NCI-H226 (cell line): ENCODE results near the gene LSMEM2.
"Not testable (repeated sequence)": the region's sequence is repeated elsewhere in the genome, so short reads cannot be mapped to it uniquely, and the experiment has no call there.

Experiments used
- DNase-seq: peaks from one replicate; pipeline ENCODE4 v3.0.0-alpha.2; 2015

LSMEM2 gene

GRCh38 chr3:50278880-50279224 lies at the start of gene LSMEM2:
LSMEM2 (plus strand) TSS chr3:50279087; CDS start chr3:50279114, 27 bp downstream.
- no peak for DNase-seq

DNA sequence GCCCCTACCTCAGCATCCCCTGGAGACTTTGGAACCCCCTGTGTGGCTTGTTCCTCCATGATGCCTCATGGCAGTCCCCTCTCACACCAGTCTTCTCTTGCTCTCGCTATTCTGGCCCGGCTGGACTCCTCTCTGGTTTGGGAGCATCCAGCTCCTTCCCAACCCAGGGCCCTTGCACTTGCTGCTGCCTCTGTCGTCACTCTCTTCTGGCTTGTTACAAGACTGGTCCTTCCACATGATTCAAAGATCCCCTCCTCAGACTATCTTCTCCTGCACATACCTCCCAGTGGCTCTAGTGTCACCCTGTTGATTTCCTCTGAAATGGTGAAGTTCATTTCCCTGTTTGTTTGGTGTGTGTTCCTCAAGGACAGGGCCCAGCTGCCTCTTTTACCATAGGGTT lies 49.4 kb upstream of the LSMEM2 start:
- no peak for DNase-seq

GRCh38 chr3:50230104-50230793 lies 48.6 kb upstream of the LSMEM2 start:
- DNase-seq: no peak

DNA sequence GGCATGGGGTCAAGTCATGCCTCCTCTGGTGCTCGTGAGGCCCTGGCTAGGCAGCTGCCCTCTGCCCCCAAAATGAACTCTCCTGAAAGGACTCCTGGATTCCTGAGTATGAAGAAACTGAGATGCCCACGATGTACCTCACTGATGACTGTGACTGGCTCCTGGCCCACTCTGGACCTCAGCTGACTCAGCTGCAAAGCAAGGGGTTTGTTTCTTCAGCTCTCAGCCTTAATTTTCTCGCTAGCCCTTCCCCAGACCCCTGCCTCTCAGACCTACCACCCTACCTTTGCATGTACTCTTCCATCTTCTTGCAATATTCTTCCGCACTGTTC lies 48.1 kb upstream of the LSMEM2 start:
- DNase-seq: no peak

DNA sequence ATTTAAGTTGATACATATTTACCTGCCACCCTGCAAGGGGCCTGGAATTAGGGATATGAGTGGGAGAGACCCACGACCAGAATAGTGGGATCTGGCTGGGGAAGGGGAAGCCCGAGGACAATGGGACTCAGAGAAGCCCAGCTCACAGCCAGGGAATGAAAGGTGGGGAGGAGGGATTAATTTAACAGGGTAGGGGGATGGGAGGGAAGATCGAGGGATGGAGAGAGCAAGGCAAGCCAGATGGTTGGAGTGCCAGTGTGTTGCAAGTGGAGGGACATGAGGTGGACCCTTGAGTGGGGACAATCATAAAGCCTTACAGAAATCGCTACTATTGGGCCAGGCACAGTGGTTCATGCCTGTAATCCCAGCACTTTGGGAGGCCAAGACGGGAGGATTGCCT lies 47.3 kb upstream of the LSMEM2 start:
- DNase-seq: no peak

- DNase-seq: no peak
Measured at GRCh38 chr3:50232303-50232702, 46.6 kb upstream of the LSMEM2 start.

DNA sequence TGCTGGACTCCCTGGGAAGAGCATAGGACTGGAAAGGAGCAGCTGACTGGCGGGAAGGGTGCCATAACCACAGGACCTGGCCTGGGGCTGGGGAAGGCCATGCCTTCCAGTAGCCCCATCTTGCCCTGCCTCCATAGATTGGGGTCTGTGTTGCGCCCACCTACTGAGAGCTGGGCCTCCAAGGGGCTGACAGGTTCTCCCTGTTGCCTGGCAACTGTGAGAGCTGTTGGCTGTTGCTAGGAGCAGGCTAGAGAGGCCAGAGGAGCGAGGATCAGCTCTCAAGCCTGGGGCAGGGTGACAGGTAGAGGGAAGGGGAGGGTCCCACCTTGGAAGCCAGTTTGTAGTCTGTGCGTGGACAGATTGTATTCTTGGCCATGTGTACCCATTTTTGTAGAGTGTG lies 45.7 kb upstream of the LSMEM2 start:
- no peak for DNase-seq

- peak; percentile 86 for DNase-seq
Measured at GRCh38 chr3:50235716-50236483, 43.0 kb upstream of the LSMEM2 start, which contains the start of gene GNAI2. GNAI2 (plus strand) TSS chr3:50236204; CDS start chr3:50236336, 132 bp downstream.

- DNase-seq: no peak
Measured at GRCh38 chr3:50236484-50237132, 42.3 kb upstream of the LSMEM2 start.

DNA sequence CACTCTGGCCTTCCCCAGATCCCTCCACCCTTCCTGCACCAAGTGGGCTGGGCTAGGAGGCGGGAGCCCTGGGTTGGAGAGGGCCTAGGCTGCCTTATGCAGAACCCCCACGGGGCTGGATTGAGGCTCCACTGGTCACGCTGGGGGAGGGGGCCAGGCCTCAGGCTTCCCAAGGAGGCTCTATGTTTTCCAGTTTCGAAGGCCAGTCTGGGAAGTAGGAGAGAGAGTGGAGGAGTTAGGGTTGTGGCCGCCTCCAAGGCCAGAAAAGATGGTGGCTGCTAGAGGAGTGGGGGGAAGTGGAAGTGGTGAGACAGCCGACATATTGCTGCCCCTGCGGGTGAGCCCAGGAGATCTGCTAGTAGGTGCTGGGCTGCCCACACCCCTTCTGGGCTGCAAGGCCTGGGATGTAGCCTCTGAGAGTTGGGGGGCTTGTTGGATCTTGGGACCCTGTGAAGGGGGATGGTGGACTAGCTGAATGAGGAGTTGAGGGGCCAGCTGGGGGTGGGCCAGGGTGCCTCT lies 41.7 kb upstream of the LSMEM2 start:
- DNase-seq: no peak

DNA sequence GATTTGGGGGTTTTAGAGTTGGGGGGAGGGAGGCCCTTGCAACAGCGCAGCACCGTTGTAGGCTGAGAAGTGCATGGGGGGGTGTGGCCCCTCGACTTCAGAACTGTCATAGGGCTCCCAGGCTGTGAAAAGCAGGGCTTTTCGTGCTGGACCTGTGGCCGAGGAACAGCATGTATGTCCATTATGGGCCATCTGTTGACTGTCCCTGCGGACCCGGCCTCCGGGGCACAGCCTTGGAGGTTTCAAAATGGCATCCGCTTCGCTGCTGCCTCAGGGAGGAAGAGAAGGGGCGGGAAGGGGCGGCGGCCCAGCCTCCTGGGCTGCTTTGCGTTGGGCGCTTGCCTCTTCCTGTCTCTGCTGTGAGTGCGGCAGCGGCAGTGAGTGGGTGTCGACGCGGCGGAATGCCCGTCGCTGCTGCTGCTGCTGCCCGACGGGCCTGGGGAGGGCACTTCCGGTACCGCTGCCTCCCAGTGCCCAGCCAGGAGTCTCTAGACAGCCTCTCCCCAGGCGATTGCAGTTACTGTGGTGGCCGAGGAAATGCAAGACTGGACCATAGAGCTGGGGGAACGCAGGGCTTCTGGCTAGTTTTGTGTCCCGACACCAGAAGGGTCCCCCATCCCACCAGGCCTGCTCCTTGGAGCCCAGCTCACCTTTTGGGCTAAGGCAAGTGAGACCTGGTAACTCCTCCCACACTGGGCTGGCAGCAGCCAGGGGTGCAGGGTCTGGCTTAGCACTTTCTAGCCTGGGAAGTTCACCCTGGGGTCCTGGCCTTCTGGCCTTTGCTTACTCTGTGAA lies 40.9 kb upstream of the LSMEM2 start:
- peak; percentile 77 for DNase-seq

GRCh38 chr3:50238549-50239026 lies 40.3 kb upstream of the LSMEM2 start:
- no peak for DNase-seq

DNA sequence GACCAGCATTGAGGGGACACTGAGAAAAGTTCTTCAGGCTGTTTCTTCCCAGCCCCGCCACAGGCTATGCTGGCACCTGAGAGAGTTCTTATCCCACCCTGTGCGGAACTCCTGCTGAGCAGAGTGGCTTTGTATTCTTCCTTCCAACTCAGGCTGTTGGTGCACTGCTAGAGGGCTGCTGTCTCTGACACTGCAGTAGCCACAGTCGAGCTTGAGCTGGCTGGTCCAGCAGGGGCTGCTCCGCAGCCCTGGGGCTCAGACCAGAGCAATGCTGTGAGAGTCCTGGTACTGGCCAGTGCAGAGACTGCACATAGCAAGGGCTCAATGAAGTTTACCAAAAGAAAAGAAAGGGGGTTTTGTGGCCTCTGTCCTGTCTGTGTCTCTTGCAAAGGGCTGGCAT lies 39.2 kb upstream of the LSMEM2 start:
- no peak for DNase-seq

- no peak for DNase-seq
Measured at GRCh38 chr3:50241163-50241562, 37.7 kb upstream of the LSMEM2 start.

- no peak for DNase-seq
Measured at GRCh38 chr3:50241713-50242380, 37.0 kb upstream of the LSMEM2 start.

GRCh38 chr3:50242381-50242770 lies 36.5 kb upstream of the LSMEM2 start:
- DNase-seq: no peak

DNA sequence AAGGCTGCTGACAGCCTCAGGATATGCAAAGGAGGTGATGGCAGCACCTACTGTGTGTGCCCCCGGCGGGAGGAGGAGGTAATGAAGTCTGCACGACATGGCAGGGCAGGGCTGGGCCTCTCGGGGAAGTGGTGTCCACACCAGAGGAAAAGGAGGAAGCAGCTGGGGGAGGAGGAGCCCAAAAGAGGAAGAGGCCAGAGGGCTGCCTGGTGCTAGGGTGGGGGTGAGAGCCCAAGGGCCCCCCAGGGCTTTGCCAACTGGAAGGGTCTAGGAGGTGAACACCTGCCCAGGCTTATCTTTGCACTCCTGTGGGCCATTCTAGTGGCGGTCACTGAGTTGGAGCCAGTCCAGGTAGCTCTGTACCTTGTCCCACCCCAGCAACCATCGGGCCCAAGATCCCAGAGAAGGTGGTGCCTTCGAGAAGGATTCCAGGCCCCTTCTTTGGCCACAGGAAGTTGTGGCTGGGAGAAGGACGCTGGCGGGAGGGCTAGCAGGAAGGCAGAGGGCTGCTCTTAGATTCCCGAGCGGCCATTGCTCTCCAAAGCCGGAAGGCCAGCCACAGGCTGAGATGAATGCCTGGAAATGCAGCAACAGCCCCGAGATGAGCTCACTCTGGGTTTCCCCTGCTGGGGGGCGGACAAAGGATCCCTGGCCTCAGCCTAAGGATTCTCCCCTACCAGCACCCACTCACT lies 35.9 kb upstream of the LSMEM2 start:
- DNase-seq: peak; percentile 61

DNA sequence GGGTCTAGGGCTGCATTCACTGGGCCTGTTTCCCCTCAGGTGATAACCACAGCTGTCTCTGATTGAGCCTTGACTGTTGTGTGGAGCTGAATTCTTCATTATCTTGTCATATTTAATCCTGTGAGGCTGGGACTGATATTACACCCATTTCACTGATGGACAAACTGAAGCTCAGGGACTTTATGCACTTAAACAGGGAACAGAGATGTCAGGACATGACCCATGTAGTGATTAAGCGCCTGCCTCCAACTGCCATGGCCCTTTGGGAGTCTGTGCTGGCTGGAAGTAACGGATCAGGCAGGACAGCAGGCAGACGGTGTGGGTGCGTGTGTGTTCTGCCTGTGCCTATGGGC lies 35.4 kb upstream of the LSMEM2 start:
- DNase-seq: no peak

- not testable (repeated sequence) for DNase-seq
Measured at GRCh38 chr3:50244813-50245212, 34.1 kb upstream of the LSMEM2 start.

- peak; percentile 64 for DNase-seq
Measured at GRCh38 chr3:50245251-50245745, 33.6 kb upstream of the LSMEM2 start.

DNA sequence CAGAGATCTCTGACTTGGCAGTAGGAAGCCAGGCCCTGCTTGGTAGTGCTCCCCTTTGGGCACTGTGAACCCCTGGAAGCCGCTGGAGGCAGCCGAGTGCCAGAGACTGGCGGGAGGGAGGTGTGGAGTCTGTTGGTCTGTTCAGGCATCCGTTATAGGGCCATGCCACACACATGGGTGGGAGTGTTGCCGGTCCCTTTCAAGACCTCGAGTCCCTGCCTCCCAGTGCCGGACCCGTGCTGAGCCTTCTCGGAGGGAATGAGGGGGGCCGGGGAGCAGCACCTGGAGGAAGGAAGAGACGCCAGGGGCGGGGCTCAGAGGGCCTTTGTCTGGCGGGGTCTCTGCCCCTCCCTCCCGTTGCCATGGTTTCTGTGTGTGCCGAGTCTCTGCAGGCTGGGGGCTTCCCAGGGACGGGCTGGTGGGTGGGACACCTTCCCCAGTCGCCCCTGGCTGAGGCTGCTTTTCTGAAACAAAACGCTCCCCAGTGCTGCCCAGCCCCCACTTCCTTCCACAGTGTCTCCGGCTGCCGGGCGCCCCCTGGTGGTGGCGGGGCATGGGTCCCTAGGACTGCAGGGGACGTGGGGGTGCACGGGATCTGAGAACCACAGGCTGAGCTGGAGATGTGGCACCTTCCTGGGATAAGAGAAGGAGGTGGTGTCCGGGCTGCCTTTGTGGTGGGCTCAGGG lies 32.9 kb upstream of the LSMEM2 start:
- peak; percentile 37 for DNase-seq
